ENCODE results near the gene TCP11L2.
"Not testable (repeated sequence)": the region's sequence is repeated elsewhere in the genome, so short reads cannot be mapped to it uniquely, and the experiment has no call there.

Gene TCP11L2

DNA sequence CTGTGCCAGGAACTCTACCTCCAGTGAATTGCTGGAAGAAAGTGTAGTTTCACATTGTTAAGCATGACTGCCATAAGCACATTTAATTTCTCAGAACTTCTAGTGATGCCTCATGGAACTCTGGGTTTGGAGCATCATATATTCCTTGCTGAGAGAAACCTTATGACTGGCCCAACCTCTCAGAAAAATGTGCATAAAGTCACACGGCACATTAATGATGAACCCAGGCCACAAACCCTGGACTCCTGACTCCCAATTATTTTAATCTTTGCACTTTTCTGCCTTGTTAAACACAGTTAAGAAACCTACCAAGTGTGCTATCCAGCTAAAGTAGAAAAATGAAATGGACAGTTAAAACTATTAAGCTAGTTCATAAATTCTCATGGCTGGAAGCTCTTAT, 5.6 kb downstream of the TCP11L2 start:
- FAIRE-seq = no peak

DNA sequence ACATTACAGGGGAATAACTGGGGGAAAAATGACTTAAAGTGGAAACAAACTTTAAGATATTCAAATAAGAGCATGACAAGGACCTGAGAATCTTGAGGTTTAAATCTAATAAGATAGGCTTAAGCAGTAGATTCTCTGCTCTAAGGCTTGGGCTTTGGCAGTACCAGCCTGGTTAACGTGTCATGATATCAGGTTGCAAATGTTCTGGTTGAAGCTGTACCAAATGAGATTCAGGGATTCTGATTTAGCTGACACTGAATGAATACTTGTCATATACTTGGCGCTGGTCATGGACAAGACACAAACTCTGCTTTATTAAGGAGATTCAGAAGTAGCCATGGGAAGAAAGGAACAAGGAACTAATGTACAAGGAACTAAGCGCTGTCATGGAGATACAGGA, 6.1 kb downstream of the TCP11L2 start:
- no peak for FAIRE-seq

DNA sequence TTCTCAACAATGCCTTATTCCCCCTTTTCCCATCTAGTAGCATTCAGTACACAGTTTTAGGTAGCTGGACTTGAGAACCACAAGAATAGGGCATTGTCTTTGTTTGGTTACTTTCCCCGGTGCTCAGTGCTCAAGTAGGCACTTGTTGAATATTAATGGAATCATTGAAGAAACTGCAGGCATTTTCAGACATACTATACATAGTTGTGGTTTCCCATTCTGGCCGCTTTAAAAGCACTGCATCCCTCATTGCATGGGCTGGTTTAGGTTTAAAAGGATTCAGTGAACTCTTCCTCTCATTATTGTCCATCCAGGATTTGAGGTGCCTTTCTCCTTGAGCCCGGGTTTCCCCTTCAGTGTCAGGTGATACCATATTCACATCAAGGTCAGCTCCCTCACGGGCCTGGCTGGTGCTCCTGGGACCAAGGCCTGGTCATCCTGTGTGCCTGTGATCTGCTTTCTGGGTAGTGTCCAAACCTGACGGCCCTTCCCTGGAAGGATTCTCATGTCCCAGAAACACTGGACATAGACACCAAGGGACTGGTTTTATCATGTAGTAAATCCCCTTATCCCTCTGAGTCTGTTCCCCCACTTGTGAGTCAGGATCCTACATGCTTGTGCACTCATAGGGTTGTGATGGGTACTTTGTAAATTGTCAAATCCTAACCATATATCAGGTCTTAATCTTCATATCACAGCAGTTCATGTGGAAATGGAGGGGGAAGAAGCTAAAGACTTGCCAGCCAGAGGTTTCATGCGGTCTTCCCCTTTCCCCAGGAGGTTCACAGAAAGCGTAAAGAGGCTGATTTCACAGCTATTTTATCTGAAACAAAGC, 7.4 kb downstream of the TCP11L2 start:
- FAIRE-seq = no peak

GRCh38 chr12:106310687-106311086, 8.2 kb downstream of the TCP11L2 start:
- FAIRE-seq = no peak

GRCh38 chr12:106311139-106311538, 8.6 kb downstream of the TCP11L2 start:
- no peak for FAIRE-seq

- not testable (repeated sequence) for FAIRE-seq
Observed at GRCh38 chr12:106313413-106313812, 10.9 kb downstream of the TCP11L2 start.

GRCh38 chr12:106315523-106315922, 13.0 kb downstream of the TCP11L2 start:
- FAIRE-seq = no peak

GRCh38 chr12:106317406-106318082, 15.0 kb downstream of the TCP11L2 start:
- no peak for FAIRE-seq

DNA sequence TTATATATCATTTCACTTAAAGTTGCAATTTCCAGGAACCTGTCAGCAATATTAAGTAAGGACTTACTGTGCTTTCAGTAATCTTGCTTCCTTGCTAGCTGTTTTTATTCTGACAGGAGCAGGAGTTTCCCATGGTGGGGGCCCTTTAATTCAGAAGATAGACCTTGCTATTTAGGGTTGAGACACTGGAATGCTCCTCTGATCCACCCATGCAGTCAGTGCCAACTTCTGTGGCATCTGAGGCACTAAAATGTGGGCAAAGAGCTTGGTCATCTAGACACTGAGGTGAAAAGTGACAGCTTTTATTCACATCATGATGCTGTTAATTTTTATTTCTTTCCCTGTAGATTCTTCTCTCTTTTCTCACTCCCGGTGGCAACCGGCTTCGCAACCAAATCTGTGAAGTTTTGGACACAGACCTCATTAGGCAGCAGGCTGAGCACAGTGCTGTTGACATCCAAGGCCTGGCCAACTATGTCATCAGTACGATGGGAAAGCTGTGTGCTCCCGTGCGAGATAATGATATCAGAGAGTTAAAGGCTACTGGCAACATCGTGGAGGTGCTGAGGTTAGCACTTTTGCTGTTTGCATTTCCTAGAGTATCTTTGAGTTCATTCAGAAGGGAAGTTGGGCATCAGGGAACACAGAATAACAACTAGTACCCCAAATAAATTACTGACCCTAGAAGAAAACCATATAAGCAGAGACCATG, 18.8 kb downstream of the TCP11L2 start:
- no peak for FAIRE-seq

DNA sequence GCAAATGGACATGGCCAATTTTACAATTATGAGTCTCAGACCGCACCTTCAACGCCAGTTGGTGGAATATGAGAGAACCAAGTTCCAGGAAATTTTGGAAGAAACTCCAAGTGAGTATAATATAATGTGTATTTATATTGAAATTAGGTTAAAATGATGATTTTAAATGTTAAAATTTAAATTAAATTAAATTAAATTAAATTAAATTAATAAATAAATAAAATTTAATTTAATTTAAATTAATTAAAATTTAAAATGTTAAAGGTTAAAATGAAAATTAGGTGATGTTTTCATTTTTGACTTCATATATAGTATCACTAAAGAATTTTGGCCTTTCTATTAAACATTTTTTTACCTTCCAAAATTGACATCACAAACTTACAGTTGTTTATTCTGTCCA, 21.0 kb downstream of the TCP11L2 start:
- FAIRE-seq = no peak

GRCh38 chr12:106327309-106327869, 24.9 kb downstream of the TCP11L2 start:
- FAIRE-seq = no peak

DNA sequence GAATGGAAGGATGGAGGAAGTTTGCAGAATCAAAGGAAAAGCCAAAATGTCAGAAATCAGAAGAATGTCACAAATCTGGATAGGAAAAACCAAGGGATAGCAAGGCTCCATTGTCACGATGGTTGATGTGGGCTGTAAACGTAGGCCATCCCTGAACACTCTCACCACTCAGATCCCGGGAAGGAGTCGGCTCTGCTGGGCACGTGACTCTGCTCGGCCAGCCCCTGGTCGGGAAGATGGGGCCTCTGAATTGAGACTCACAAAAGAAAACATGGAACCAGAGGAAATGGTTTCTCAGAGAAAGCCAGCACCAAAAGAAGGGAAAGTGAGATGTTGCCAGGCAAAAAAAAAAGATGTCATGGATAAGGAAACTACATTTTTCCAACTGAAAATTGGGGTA, 26.2 kb downstream of the TCP11L2 start:
- no peak for FAIRE-seq

GRCh38 chr12:106329231-106329982, 26.9 kb downstream of the TCP11L2 start:
- no peak for FAIRE-seq

- no peak for FAIRE-seq
Observed at GRCh38 chr12:106331599-106331998, 29.1 kb downstream of the TCP11L2 start.

DNA sequence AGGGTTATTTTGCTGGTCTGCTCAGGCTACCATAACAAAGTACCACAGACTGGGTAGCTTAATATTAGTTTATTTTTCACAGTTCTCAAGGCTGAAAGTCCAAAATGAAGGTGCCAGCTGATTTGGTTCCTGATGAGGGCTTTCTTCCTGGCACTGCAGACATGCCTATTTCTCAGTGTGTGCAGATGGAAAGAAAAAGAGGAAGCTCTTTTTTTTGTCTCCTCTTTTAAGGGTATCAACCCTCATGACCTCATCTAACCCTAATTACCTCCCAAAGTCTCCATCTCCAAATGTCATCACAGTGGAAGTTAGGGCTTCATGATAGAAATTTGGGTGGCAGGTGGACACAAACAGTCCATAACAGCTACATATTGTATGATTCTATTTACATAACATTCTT, 30.0 kb downstream of the TCP11L2 start:
- FAIRE-seq = no peak

- no peak for FAIRE-seq
Observed at GRCh38 chr12:106333010-106333409, 30.5 kb downstream of the TCP11L2 start.

- FAIRE-seq = no peak
Observed at GRCh38 chr12:106333756-106334155, 31.2 kb downstream of the TCP11L2 start.

DNA sequence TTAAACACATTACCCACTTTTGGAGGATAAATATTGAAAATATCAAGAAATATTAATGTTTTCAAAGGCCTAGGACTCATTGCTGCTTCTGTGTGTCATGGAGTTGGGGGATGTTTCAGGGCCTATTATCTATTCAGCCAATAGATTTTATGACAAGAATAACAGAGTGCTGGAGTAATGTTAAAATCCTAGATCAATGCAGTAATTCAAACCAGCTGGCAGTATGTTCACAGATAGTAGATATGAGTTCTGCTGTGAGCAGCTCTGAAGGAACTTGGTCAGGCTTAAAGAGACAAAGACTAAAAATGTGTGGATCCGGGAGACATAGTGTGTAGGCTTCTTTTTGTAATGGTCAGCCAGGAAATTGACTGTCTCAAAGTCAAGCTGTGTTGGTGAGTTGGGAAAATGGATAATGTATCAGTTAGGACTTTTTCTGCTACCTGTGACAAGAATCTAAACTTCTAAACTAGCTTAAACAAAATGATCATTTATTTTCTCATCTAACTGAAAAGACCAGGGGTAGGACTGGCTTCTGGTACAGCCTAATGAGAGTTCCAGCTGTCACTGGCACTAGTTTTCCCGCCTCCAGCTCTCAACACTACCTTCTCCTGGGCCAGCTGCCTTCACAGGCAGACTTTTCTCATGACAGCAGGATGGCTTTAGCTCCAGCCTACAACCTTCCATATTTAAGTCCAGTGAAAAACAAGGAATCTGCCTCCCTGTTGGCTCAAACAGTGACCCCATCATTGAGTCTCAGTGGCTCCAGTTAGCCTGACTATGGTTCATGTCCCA, 38.7 kb downstream of the TCP11L2 start:
- FAIRE-seq = no peak

GRCh38 chr12:106342397-106343213, 40.1 kb downstream of the TCP11L2 start:
- no peak for FAIRE-seq

DNA sequence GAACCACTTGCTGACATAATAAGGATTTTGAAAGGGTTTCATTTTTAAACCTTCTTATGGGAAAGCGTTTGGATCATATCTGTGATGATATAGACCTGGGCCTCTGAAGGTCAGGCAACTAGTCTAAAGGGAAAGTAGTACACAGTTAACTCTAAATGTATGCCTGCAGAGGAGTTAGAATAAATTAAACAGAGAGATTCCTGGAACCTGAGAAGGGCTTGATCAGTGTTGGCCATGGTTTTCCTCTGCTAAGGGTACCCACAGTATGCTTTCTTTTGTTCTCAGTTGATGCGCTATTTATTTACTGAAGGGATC, 40.6 kb downstream of the TCP11L2 start:
- FAIRE-seq = no peak

GRCh38 chr12:106344131-106344530, 41.6 kb downstream of the TCP11L2 start:
- no peak for FAIRE-seq

All from colon (tissue), 2 donors.